B cell (primary cell): ENCODE data around the gene TBC1D14. TPM values are rescaled to one million over a fixed set of nuclear protein-coding genes. Genes with fewer than 3 reads are reported as not detected.

ENCODE experiments used
- ATAC-seq: fragments of 200-7000 bp; cut with Tn5 transposase; one replicate; pipeline ENCODE4 v1.10.0; 2021; ENCODE audit warnings: low read depth, mild to moderate bottlenecking, moderate number of reproducible peaks, moderate library complexity
- CTCF ChIA-PET: fragments of 350-600 bp; sonication (Branson Sonifier 250); formaldehyde crosslinking; loops from one replicate; lab custom pipeline; 2021; ENCODE audit warnings: antibody characterized with exemption, inconsistent platforms; lab: Charles Lee
- POLR2A ChIA-PET: fragments of 350-600 bp; sonication (Branson Sonifier 250); formaldehyde crosslinking; loops from one replicate; lab custom pipeline; 2021; ENCODE audit warnings: antibody characterized with exemption; lab: Charles Lee
- DNase-seq: peaks from one replicate; pipeline ENCODE4 v3.0.0; 2013
- H2AFZ ChIP-seq: 2 replicates; pipeline ENCODE4 v1.6.1; 2012; ENCODE audit warnings: mild to moderate bottlenecking, low read depth, low read length; ENCODE audit not compliant: insufficient read depth, poor library complexity, severe bottlenecking
- H3K27ac ChIP-seq, 2 donors: 1 replicate in 1 of 2; 2 replicates in 1 of 2; pipeline ENCODE4 v1.5.1; 2012 to 2013; ENCODE audit warnings: low read length in 2 of 2, mild to moderate bottlenecking in 2 of 2, moderate library complexity in 1 of 2
- H3K27me3 ChIP-seq, 4 experiments: fragments of 200-600 bp in 1 of 4; sonication (generic) in 1 of 4; replicated peaks in 1 of 4; 1 replicate in 2 of 4; 2 replicates in 2 of 4; pipeline versions ENCODE4 v1.6.1 to v1.7.0; 2013 to 2016; ENCODE audit warnings: low read length in 3 of 4, mild to moderate bottlenecking in 2 of 4, mixed read lengths in 1 of 4, moderate library complexity in 1 of 4; ENCODE audit not compliant: insufficient read depth in 4 of 4, control insufficient read depth in 3 of 4; ENCODE audit errors: control extremely low read depth in 1 of 4
- H3K36me3 ChIP-seq, 2 experiments: replicated peaks in 1 of 2; 1 replicate in 1 of 2; 2 replicates in 1 of 2; pipeline versions ENCODE4 v1.6.1 to v1.7.1; 2013; ENCODE audit warnings: low read length in 1 of 2; ENCODE audit not compliant: insufficient read depth in 2 of 2, control insufficient read depth in 1 of 2; ENCODE audit errors: control extremely low read depth in 1 of 2, extremely low read depth in 1 of 2
- H3K4me1 ChIP-seq, 2 donors: fragments of 200-600 bp in 1 of 2; sonication (generic) in 1 of 2; 1 replicate in 1 of 2; 2 replicates in 1 of 2; pipeline versions ENCODE4 v1.5.1 to v1.6.1; 2013 to 2017; ENCODE audit warnings: low read length in 2 of 2; ENCODE audit not compliant: control insufficient read depth in 2 of 2, insufficient read depth in 2 of 2
- H3K4me2 ChIP-seq: replicated peaks from 2 replicates; pipeline ENCODE3; 2012; ENCODE audit warnings: mild to moderate bottlenecking, low read depth, low read length; ENCODE audit not compliant: poor library complexity, severe bottlenecking
- H3K4me3 ChIP-seq, 5 experiments: fragments of 200-600 bp in 1 of 5; sonication (generic) in 1 of 5; 1 replicate in 3 of 5; 2 replicates in 2 of 5; pipeline versions ENCODE4 v1.5.1 to v1.7.0; 2011 to 2016; ENCODE audit warnings: low read length in 4 of 5, mild to moderate bottlenecking in 4 of 5, low read depth in 2 of 5, control low read depth in 1 of 5, moderate library complexity in 1 of 5; ENCODE audit not compliant: insufficient read depth in 1 of 5; ENCODE audit errors: control extremely low read depth in 1 of 5, extremely low read depth in 1 of 5
- H3K79me2 ChIP-seq: fragments of 200-600 bp; sonication (generic); one replicate; pipeline ENCODE4 v1.6.0; 2016; ENCODE audit warnings: low read length; ENCODE audit not compliant: control insufficient read depth, insufficient read depth
- H3K9ac ChIP-seq: fragments of 200-600 bp; sonication (generic); 2 replicates; pipeline ENCODE4 v1.6.1; 2017; ENCODE audit warnings: mild to moderate bottlenecking, low read length, moderate library complexity
- H3K9me3 ChIP-seq, 3 donors: one replicate each; pipeline versions ENCODE4 v1.6.1 to v1.7.1; 2013; ENCODE audit warnings: low read length in 2 of 3; ENCODE audit not compliant: control insufficient read depth in 2 of 3, insufficient read depth in 1 of 3; ENCODE audit errors: control extremely low read depth in 1 of 3
- H4K20me1 ChIP-seq: 2 replicates; pipeline ENCODE4 v1.6.0; 2012; ENCODE audit warnings: mild to moderate bottlenecking, low read length; ENCODE audit not compliant: insufficient read depth, control insufficient read depth, poor library complexity, severe bottlenecking
- H3K27ac Mint-ChIP-seq: one replicate; pipeline ENCODE4 v1.8.0; 2021; ENCODE audit warnings: mixed read lengths
- H3K27me3 Mint-ChIP-seq: one replicate; pipeline ENCODE4 v1.8.0; 2021; ENCODE audit warnings: mixed read lengths
- H3K4me1 Mint-ChIP-seq: one replicate; pipeline ENCODE4 v1.8.0; 2021; ENCODE audit warnings: mixed read lengths
- H3K4me3 Mint-ChIP-seq: one replicate; pipeline ENCODE4 v1.8.0; 2021; ENCODE audit warnings: mixed read lengths
- H3K9me3 Mint-ChIP-seq: one replicate; pipeline ENCODE4 v1.8.0; 2022; ENCODE audit warnings: mixed read lengths; ENCODE audit not compliant: insufficient read depth
- EZH2 ChIP-seq: IDR thresholded peaks from 2 replicates; pipeline ENCODE4 v1.6.1; 2012; ENCODE audit warnings: borderline replicate concordance, low read depth, mild to moderate bottlenecking, moderate library complexity, low read length; ENCODE audit not compliant: insufficient read depth, poor library complexity, severe bottlenecking
- WGBS: methylation state at CpG from one replicate; pipeline ENCODE4 v1.1.5; 2013; ENCODE audit warnings: missing lambda C conversion rate; ENCODE audit not compliant: insufficient coverage; 5-methylcytosine and 5-hydroxymethylcytosine counted together
- intact Hi-C: fragments of 100-400 bp; cut with micrococcal nuclease; formaldehyde crosslinking; loops from one replicate; pipeline ENCODE4 v1.10.0; 2022
- polyA plus RNA-seq: library from polyadenylated mRNA; depleted of rRNA; stranded (reverse); fragments of >200 nt; gene quantifications from 2 replicates; pipeline ENCODE4 v1.2.3, GENCODE V29; 2012
- total RNA-seq, 2 donors: library from RNA; stranded (reverse); fragments of 120-200 nt in 1 of 2; gene quantifications; 1 replicate in 1 of 2; 2 replicates in 1 of 2; pipeline versions ENCODE4 v1.2.3 to v1.2.4, GENCODE V29; 2013 to 2022
- TF ChIP-seq, protein P1 (sequence below): fragments of 200-600 bp; IDR thresholded peaks from one replicate; pipeline ENCODE4 v1.8.0; 2022; ENCODE audit warnings: antibody characterized with exemption, mild to moderate bottlenecking

The TBC1D14 gene
- total and polyA plus RNA-seq, 2 donors (not counting 1 experiment from before 2014, with no cell fraction given): 21.9 to 42.0 TPM

DNA sequence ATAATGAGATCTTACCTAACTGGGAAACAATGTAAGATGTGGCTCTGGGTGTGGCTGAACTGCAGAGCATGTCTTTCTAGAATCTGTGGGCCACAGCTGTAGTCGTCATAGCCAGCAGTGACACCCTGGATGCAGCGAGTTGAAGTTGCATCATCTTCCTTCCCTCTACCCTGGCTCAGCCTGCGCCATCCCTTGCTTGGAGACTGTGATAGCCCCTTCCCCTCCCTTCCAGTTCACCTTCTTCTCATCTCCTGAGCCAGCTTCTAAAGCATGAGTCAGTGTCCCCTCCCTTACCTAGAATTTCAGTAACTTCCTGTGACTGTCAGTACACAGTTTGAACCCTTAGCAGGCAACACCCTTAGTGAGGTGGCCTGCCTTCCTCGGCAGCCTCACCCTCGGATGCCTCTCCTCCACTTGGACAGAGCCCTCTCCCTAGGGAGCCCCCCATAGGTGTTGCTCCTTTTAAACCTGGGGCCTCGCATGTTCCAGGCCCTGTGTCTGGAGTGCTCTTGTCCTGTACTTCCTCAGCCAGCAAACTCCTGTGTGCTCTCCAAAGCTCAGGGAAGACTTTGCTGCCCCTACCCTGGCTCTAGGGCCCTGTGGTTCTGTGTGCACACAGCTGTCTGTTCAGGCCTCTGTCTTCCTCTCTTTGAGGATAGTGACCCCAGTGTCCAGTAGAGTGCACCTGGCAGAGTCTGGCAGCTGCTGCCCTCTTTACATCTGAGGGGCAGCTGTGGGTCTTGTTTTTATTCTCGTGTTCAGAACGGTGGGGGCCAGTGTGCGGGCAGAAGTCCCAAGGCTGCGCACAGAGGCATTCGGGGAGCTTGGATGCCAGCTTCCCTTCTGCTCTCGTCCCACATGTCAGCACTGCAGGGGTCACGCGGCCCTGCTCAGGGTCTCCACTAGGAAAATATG, 89.8 kb downstream of the TBC1D14 start:
- H3K4me3 Mint-ChIP-seq: no peak overlapping the region
- WGBS: 98% methylated on average over 14 of the region's 14 CpGs

More for the DNA sequence above, 89.8 kb downstream of the TBC1D14 start:
- ATAC-seq: no peak
- no peak overlapping the region for H3K4me3 ChIP-seq
- intact Hi-C loops: no loop called here
- TF ChIP-seq EZH2: no peak
- TF ChIP-seq, protein P1, sequence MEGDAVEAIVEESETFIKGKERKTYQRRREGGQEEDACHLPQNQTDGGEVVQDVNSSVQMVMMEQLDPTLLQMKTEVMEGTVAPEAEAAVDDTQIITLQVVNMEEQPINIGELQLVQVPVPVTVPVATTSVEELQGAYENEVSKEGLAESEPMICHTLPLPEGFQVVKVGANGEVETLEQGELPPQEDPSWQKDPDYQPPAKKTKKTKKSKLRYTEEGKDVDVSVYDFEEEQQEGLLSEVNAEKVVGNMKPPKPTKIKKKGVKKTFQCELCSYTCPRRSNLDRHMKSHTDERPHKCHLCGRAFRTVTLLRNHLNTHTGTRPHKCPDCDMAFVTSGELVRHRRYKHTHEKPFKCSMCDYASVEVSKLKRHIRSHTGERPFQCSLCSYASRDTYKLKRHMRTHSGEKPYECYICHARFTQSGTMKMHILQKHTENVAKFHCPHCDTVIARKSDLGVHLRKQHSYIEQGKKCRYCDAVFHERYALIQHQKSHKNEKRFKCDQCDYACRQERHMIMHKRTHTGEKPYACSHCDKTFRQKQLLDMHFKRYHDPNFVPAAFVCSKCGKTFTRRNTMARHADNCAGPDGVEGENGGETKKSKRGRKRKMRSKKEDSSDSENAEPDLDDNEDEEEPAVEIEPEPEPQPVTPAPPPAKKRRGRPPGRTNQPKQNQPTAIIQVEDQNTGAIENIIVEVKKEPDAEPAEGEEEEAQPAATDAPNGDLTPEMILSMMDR: no peak
- DNase-seq: no peak
- peaks cover 32% of the 10 kb centered on the region for H3K79me2 ChIP-seq
- CTCF ChIA-PET: no interaction called here
- Mint-ChIP-seq H3K4me1 (no peaks in the 10 kb centered on the region), H3K27me3 (no peaks in the 10 kb centered on the region), H3K9me3 (no peaks in the 10 kb centered on the region), H3K27ac (no peak overlapping the region)
- peaks cover 2 to 86% of the 10 kb centered on the region in 2 experiments for H3K36me3 ChIP-seq
- no peak overlapping the region for H3K4me2 ChIP-seq
- no peak overlapping the region for H3K9ac ChIP-seq
- no peak overlapping the region for H3K27ac ChIP-seq
- POLR2A ChIA-PET: no interaction called here
- no peaks in the 10 kb centered on the region for H3K9me3 ChIP-seq
- H4K20me1 ChIP-seq: peaks cover 9% of the 10 kb centered on the region
- H3K27me3 ChIP-seq: no peaks in the 10 kb centered on the region
- no peaks in the 10 kb centered on the region for H3K4me1 ChIP-seq
- H2AFZ ChIP-seq: no peak overlapping the region
